Stimulated activated CD4-positive, alpha-beta T cell treated with anti-CD3 and anti-CD28 coated beads, Interleukin-1b, Interleukin-23, amount 100 ng/mL, for 1 hour (primary cell): ENCODE results near the gene LZTS2.
A peak's percentile ranks its signal among the peaks of the same experiment; 100 is the strongest.

Source experiments
- DNase-seq, 2 donors: peaks; one replicate each; pipeline ENCODE4 v3.0.0-alpha.2; 2020; ENCODE audit warnings: low read depth in 2 of 2

Gene LZTS2

GRCh38 chr10:100997360-100998182 lies 2.0 kb upstream of the LZTS2 start:
- peak; percentile 25 to 59 for DNase-seq

DNA sequence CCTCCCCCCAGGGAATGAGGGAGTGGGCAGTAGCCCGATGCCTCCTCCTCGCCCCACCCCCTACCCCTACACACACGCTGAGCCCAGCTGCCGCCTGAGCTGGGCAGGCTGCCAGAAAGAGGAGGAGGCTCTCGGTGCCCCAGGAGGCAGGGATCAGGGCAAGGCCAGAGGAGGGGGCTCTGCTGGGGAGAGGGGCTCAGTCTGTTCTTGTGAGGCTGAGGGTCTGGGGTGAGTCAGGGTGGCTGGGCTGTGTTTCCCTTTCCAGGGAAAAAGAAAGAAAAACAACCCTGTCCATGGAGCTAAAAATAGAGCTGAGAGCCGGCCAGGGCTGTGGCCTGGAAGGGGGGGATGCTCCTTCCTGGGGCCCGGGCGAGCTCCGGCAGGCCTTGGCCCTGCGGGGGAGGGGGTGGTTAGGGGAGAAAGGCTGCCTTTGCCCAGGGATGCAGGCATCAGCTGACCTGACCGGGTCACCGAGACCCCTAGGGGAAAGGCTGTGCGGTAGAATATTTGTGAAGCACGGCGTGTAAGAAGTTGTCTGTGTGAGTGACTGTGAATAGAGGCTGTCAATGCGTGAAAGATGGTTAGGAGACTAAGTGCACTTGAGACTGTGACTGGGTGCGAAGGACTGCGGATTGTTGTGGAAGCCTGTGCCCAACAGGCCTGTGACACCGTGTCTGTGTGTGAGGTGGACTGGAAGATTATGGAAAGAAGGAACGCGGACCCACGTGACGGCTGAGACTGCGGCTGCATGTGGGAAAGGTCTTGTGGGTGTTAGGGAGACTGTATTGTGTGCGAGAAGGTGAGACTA lies 1.2 kb upstream of the LZTS2 start:
- peak; percentile 28 to 40 for DNase-seq

- peak; percentile 45 to 60 for DNase-seq
These were observed 442 bp upstream of the LZTS2 start for GRCh38 chr10:100998991-100999741.

DNA sequence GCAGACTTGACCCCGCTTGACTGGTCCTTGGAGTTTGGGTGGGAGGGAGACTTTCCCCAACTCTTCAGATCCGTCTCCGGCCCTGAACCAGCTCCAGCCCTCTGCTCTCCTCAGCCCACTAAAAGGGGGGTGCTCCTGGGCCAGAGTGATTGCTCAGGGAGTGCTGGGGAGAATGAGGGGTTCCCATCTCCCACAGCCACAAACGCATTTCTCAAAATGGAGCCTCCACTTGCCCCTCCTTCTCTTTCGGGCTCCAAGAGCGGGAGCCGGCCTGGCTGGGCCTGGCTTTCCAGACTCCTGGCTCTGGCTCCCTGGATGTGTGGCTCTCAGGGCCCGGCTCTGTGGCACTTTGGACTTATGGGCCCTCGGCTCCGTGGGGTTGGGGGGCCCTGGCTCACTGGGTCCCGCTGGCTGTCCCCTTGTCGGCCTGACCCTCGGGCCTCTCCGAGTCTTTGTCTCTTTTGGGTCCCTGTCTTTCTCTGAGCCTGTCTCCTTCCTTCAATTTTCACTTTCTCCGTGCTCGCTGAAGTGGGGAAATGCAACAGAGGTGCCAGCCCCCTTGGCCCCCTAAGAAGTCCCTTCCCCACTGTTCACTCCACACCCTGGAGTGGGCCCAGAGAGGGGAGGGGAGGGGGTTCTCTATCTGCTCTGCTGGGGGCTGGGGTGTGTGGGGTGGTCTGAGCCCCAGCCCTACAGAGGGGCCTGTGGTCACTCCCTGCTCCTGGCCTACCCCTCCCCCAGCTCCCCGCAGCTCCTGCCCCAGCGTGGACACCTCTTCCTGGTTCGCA lies 713 bp downstream of the LZTS2 start:
- DNase-seq = no peak

DNA sequence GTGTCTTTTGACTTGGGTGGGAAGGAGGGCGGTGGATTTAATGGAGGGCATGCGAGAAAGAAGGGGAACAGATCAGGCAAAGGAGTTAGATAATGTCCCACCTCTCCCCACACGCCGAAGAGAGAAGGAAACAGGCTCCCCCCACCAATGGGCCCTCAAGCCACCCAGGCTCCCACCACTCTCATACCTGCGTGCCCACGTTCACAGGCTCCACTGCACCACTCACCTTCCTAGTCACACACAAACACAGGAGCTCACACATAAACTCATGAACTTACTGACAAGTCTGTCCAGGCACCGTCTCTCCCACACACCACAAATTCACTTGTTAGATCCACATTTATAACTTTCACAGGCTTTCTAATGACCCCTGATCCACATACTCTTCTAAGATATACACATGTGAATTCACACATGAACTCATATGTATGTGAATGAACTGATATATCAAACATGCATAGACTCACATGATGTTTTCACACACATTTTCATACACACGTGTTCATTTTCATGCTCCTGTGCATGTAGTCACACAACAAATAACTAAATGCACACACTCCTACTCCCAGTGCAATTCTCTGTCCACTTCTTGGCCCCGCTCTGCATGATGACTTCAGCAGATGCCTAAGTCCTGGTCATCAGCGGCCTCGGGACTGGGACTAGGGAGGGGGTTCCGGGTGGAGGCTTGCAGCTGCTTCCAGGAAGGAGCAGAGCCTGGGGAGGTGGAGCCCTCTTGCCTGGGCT lies 1.5 kb downstream of the LZTS2 start:
- no peak for DNase-seq

- no peak for DNase-seq
These were observed 2.0 kb downstream of the LZTS2 start for GRCh38 chr10:101001659-101002035.

DNA sequence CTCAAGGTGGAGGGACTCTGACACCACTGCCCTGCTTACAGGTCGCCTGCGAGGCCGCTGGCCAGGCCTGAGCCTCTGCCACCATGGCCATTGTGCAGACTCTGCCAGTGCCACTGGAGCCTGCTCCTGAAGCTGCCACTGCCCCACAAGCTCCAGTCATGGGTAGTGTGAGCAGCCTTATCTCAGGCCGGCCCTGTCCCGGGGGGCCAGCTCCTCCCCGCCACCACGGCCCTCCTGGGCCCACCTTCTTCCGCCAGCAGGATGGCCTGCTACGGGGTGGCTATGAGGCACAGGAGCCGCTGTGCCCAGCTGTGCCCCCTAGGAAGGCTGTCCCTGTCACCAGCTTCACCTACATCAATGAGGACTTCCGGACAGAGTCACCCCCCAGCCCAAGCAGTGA lies 2.8 kb downstream of the LZTS2 start:
- DNase-seq = no peak

GRCh38 chr10:101003639-101004206 lies 4.1 kb downstream of the LZTS2 start:
- no peak for DNase-seq

GRCh38 chr10:101005361-101005760 lies 5.8 kb downstream of the LZTS2 start:
- no peak for DNase-seq

GRCh38 chr10:101005869-101006567 lies 6.4 kb downstream of the LZTS2 start:
- no peak for DNase-seq

GRCh38 chr10:101006593-101007098 lies 7.0 kb downstream of the LZTS2 start:
- no peak for DNase-seq

DNA sequence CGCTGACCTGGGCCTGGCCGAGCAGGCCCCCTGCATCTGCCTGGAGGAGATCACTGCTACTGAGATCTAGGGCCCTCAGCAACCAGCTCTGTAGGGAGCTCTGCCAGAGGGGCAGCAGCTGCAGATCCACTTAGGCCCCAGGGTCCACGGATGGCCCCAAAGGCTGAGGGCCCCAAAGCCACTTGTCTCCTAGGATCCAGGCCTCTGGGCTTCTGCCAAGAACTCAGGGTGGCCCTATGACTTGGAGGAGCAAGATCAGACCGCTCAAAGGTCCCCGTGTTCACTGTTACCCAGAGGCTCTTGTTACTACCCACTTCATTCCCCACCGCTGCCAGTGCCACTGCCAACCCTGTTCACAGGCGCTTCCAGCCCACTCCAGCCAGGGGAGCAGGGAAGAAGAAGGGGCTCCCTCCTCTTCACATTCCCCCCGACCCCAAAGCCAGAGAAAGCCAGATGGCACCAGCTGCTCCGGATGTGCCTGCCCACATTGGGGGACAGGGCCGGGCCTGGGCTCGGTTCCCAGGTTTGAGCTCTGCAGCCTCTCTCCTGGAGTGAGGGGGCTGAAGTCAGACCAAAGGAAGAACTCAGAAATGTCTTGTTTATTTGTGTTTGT lies 7.6 kb downstream of the LZTS2 start:
- DNase-seq = no peak

DNA sequence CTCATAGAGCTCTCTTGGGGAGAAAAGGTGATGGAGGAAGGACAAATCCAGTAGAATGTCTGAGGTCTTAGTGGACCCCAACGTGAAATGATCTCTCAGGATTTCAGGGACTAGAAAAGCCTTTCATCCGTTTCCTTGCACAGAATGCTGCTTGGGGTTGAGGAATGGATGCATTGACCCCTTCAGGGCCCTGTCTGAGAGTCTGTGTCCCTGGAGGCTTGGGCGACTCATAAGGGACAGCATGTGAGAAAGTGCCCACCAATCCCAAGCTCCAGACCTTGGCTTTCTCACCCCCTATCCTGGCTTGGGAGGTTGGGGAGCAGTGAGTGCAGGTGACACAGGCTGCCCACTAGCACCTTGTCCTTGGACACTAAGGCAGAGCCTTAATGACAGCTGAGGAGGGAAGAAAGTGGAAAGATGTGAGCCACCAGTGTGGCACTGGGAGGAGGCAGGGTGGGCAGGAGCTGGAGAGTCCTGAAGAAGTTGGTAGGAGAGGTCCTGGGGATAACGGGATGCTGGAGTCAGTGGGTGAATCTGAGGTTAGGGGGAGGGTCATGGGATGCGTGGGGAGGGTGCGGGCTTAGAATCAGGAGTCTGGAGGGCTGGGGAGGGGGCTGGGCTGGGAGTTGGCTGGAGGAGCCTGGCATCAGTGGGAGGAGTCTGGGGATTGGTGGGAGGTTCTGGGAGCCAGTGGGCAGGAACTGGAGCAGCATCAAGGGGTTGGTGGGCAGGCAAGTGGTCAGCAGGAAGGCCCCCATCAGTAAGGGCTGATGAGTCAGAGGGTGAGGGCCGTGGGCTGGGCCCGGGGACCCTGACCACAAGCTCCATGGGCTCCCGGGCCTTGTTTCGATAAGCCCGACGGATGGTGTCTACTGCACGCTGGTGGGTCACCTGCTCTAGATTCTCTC lies 8.6 kb downstream of the LZTS2 start:
- DNase-seq = no peak

GRCh38 chr10:101008823-101009423 lies 9.3 kb downstream of the LZTS2 start:
- no peak for DNase-seq

GRCh38 chr10:101010329-101010728 lies 10.7 kb downstream of the LZTS2 start:
- DNase-seq = no peak

GRCh38 chr10:101011517-101012423 lies 12.2 kb downstream of the LZTS2 start:
- DNase-seq = no peak
